Measurements from ENCODE around the gene KIF22. TPM values are rescaled to one million over a fixed set of nuclear protein-coding genes. Genes with fewer than 3 reads are reported as not detected.

KIF22 gene
- polyA plus RNA-seq, 2 of the 4 experiments (the other 2 are of a cell fraction), result 64.3 to 73.7 TPM

DNA sequence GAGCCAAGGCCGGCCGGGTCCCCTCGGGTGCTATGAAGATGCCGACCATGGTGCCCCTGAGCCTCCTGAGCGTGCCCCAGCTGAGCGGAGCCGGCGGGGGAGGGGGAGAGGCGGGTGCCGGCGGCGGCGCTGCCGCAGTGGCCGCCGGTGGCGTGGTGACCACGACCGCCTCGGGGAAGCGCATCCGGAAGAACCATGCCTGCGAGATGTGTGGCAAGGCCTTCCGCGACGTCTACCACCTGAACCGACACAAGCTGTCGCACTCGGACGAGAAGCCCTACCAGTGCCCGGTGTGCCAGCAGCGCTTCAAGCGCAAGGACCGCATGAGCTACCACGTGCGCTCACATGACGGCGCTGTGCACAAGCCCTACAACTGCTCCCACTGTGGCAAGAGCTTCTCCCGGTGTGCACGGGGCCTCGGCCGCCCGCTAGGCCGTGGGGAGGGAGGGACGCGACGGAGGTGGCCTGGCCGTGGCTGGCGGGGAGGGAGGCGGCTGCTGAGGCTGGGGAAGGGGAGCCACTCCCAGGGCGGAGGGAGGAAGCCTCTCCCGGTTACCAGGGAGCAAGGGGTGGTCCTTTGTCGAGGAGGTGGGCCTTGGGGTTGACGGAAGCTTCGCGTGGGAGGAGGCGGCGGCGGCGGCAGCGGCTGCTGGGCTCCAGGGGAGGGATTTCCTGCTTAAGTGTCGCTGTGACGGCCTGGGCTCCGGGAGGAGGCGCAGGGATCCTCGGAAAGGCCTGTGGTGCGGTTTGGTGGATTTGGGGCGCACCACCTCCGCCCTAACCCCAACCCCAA, 17.1 kb downstream of the KIF22 start (continued):
- TF ChIP-seq, protein P1, sequence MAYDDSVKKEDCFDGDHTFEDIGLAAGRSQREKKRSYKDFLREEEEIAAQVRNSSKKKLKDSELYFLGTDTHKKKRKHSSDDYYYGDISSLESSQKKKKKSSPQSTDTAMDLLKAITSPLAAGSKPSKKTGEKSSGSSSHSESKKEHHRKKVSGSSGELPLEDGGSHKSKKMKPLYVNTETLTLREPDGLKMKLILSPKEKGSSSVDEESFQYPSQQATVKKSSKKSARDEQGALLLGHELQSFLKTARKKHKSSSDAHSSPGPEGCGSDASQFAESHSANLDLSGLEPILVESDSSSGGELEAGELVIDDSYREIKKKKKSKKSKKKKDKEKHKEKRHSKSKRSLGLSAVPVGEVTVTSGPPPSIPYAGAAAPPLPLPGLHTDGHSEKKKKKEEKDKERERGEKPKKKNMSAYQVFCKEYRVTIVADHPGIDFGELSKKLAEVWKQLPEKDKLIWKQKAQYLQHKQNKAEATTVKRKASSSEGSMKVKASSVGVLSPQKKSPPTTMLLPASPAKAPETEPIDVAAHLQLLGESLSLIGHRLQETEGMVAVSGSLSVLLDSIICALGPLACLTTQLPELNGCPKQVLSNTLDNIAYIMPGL (CRISPR knock-in tag; IDR thresholded peaks at IDR 0.05; ENCODE audit: borderline replicate concordance), result peak; percentile 60; the same call in 1 of the 2 replicates
- TF ChIP-seq CHD4 (IDR thresholded peaks at IDR 0.05; ENCODE audit: borderline replicate concordance) (no peak), MYC (IDR thresholded peaks at IDR 0.05; ENCODE audit: borderline replicate concordance, low read length) (peak; percentile 82), FOSL2 (IDR thresholded peaks at IDR 0.05) (no peak), FOSL2 (CRISPR knock-in tag; IDR thresholded peaks at IDR 0.05) (no peak), FOSB (CRISPR knock-in tag; IDR thresholded peaks at IDR 0.05) (no peak), GATA3 (IDR thresholded peaks at IDR 0.05; ENCODE audit: borderline replicate concordance) (no peak), TFCP2L1 (CRISPR knock-in tag; IDR thresholded peaks at IDR 0.05) (0 out of 2 replicates have a peak, but pooled peaks have one; percentile 15), MAZ (IDR thresholded peaks at IDR 0.05; ENCODE audit: borderline replicate concordance, low read depth, low read length) (no peak), HOXB5 (CRISPR knock-in tag; IDR thresholded peaks at IDR 0.05) (peak; percentile 48; the same call in 1 of the 2 replicates), KDM1A (IDR thresholded peaks at IDR 0.05; ENCODE audit: low read depth) (no peak), RAD21 (conservative IDR thresholded peaks at IDR 0.05 in 1 of 2, IDR thresholded peaks at IDR 0.05 in 1 of 2) (peak; percentile 45 to 64; a peak in 4 of 5 replicates), FOXS1 (CRISPR knock-in tag; IDR thresholded peaks at IDR 0.05) (no peak), POLR2AphosphoS2 (conservative IDR thresholded peaks at IDR 0.05; ENCODE audit: low read length) (no peak), ZC3H11A (IDR thresholded peaks at IDR 0.05) (no peak), ZNF302 (CRISPR knock-in tag; IDR thresholded peaks at IDR 0.05) (no peak), EHMT2 (IDR thresholded peaks at IDR 0.05; ENCODE audit: low read depth) (no peak), HOXA7 (CRISPR knock-in tag; IDR thresholded peaks at IDR 0.05) (no peak), ZSCAN20 (CRISPR knock-in tag; IDR thresholded peaks at IDR 0.05) (no peak)
- TF ChIP-seq, protein P2, sequence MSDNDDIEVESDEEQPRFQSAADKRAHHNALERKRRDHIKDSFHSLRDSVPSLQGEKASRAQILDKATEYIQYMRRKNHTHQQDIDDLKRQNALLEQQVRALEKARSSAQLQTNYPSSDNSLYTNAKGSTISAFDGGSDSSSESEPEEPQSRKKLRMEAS (IDR thresholded peaks at IDR 0.05), result peak; percentile 99
- TF ChIP-seq, protein P3, sequence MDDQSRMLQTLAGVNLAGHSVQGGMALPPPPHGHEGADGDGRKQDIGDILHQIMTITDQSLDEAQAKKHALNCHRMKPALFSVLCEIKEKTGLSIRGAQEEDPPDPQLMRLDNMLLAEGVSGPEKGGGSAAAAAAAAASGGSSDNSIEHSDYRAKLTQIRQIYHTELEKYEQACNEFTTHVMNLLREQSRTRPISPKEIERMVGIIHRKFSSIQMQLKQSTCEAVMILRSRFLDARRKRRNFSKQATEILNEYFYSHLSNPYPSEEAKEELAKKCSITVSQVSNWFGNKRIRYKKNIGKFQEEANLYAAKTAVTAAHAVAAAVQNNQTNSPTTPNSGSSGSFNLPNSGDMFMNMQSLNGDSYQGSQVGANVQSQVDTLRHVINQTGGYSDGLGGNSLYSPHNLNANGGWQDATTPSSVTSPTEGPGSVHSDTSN (IDR thresholded peaks at IDR 0.05), result peak; percentile 81
- TF ChIP-seq, protein P4, sequence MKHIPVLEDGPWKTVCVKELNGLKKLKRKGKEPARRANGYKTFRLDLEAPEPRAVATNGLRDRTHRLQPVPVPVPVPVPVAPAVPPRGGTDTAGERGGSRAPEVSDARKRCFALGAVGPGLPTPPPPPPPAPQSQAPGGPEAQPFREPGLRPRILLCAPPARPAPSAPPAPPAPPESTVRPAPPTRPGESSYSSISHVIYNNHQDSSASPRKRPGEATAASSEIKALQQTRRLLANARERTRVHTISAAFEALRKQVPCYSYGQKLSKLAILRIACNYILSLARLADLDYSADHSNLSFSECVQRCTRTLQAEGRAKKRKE (CRISPR knock-in tag; IDR thresholded peaks at IDR 0.05; ENCODE audit: low read depth), result 0 out of 2 replicates have a peak, but pooled peaks have one; percentile 68
- TF ChIP-seq, protein P5, sequence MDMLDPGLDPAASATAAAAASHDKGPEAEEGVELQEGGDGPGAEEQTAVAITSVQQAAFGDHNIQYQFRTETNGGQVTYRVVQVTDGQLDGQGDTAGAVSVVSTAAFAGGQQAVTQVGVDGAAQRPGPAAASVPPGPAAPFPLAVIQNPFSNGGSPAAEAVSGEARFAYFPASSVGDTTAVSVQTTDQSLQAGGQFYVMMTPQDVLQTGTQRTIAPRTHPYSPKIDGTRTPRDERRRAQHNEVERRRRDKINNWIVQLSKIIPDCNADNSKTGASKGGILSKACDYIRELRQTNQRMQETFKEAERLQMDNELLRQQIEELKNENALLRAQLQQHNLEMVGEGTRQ (IDR thresholded peaks at IDR 0.05), result peak; percentile 65
- TF ChIP-seq, protein P6, sequence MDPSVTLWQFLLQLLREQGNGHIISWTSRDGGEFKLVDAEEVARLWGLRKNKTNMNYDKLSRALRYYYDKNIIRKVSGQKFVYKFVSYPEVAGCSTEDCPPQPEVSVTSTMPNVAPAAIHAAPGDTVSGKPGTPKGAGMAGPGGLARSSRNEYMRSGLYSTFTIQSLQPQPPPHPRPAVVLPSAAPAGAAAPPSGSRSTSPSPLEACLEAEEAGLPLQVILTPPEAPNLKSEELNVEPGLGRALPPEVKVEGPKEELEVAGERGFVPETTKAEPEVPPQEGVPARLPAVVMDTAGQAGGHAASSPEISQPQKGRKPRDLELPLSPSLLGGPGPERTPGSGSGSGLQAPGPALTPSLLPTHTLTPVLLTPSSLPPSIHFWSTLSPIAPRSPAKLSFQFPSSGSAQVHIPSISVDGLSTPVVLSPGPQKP (IDR thresholded peaks at IDR 0.05; ENCODE audit: low read depth, low read length), result no peak
- TF ChIP-seq, protein P7, sequence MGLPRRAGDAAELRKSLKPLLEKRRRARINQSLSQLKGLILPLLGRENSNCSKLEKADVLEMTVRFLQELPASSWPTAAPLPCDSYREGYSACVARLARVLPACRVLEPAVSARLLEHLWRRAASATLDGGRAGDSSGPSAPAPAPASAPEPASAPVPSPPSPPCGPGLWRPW (IDR thresholded peaks at IDR 0.05), result no peak
